HG03103 (cell line): ENCODE data around the gene SNX6.
"Not testable (repeated sequence)": the region's sequence is repeated elsewhere in the genome, so short reads cannot be mapped to it uniquely, and the experiment has no call there.

ENCODE experiments used
- ATAC-seq: cut with Tn5 transposase; IDR thresholded peaks from one replicate; pipeline ENCODE4 v1.9.1; 2021; ENCODE audit warnings: low read depth; ENCODE audit not compliant: unreplicated experiment

SNX6 gene

DNA sequence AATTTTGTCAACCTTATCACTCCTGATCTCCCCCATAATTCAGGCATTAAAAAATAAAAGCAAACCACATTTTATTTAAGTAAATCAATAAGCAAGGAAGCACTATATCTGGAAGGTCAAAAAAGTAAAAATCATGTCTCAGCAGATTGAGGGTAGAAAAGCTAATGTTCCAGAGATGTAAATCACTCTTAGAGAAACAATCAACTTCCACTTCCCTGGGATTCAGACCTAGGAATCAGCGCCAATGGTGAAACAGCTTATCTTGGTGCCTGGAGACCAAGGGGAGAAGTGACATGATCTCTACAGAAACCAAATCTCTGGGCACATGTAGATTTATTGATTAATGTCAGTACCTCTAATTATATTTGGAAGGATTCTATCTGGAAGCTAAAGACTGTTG is 10.9 kb upstream of the SNX6 start:
- no peak for ATAC-seq

DNA sequence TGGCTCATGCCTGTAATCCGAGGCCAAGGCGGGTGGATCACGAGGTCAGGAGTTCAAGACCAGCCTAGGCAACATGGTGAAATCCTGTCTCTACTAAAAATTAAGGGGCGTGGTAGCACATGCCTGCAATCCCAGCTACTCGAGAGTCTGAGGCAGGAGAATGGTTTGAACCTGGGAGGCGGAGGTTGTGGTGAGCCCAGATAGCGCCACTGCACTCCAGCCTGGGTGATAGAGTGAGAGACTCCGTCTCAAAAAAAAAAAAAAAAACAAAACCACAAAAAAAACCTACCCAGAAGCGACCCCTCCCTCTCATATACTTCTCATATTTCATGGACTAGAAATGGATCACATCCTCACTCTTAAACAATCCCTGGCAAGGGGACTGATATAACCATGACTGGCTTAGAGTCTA is 4.4 kb upstream of the SNX6 start:
- not testable (repeated sequence) for ATAC-seq

DNA sequence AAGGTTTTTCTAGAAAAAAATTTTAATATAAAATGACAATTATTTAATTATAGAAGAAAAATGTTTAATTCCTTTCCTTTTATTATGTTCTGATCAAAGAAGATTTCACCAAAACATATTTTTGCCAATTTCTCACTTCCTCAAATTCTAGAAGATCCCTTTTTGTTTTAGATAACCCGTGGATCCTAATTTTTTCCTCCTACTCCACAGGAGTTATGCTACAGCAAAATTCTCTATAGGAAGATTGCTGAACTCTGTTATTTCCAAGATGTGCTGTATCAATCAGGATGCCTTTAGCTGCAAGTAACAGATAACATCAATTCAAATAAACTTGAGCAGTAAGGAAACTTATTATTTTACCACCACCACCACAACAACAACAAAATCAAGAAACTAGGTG is 3.8 kb upstream of the SNX6 start:
- ATAC-seq, result no peak

DNA sequence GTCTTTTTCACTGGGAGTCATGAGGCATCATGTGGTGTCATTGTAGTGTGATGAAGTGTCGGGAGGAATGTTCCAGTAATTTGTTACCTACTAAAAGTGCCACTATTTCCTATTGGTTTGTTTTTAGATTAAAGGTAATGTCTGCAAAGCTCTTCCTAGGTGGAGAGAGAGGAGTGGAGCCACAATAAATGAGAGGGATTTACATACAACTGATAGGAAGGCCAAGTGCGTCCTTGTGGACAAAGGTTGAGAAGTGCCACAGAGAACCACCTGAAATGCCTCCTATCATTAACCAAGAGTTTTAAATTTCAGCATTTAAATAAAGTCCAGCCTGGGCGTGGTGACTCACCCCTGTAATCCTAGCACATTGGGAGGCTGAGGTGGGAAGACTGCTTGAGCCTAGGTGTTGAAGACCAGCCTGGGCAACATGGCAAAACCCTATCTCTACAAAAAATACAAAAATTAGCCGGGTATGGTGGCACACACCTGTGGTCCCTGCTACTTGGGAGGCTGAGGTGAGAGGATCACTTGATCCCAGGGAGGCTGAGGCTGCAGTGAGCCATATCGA is 2.5 kb upstream of the SNX6 start:
- no peak for ATAC-seq

DNA sequence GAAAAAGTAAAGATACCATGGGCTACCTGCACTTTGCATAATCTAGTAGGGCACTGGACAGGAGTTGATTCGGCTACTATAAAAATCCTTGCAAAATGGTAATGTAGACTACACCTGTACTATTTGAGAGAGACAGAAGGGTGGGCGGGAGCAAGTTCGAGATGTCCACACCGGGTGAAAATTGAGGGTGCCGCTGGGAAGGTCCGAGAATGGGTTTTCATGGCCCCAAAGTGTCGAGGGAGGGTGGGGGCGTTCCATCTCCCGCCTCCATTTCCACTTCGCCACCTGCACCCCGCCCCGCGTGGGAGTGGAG is 648 bp downstream of the SNX6 start:
- no peak for ATAC-seq

DNA sequence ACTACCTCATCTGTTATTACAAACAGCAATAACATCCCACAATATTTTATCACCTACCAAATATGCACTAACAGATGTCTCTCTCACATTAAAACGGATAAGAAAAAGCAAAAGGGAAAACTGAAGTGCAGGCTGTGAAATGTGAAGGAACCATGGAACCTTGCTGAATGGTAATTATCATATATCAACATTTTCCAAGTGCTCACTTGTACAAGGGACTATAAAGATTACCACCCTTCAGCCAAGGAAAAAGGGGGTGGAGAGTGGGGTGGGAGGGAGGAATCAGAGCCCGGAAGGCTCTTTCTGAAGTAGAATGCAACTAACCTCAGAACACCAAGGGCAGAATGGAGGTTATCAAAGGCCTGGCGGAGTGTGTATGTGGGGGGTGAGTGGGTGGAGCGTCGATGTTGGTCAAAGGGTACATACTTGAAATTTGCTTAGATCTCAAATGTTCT is 1.2 kb downstream of the SNX6 start:
- ATAC-seq, result no peak

DNA sequence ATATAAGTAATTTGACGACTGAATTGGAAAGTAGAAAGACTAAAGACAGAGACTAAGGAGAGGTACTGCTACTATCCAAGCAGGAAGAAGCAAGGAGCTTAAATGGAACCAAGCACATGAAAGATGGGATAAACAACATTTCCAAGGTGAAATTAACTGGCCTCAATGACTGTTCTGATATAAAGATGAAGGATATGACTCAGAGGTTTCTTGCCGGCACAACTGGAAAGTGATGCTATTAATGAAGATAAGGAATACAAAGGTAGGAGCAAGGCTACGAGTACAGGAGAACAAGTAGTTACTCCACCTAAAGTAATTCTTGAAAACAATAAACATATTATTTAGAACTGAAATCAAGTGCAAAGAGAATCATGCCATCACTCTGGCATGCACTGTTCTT is 6.4 kb downstream of the SNX6 start:
- ATAC-seq, result no peak

DNA sequence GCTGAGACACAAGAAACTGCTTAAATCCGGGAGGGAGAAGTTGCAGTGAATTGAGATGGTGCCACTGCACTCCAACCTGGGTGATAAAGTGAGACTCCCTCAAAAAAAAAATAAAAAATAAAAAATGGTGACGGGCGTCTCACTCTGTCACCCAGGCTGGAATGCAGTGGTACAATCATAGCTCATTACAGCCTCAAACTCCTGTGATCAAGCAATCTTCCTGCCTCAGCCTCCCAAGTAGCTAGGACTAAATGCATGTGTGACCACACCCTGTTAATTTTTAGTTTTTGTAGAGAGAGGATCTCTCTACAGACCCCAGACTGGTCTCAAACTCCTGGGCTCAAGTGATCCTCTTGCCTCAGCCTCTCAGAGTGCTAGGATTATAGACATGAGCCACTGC is 9.1 kb downstream of the SNX6 start:
- no peak for ATAC-seq

DNA sequence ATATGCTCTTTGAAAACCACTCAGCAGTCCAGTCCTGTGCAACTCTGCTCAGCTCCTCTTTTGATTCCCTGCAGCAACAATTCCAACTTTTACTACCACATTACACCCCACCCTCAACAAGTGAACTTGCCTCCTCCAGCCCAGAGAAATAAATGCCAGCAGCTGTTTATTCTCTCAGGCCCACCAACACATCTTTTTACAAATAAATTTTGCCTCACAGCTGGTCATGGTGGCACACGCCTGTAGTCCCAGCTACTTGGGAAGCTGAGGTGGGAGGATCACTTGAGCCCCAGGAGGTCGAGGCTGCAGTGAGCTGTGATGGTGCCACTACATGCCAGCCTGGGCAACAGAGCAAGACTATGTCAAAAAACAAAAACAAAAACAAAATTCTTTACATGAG is 9.8 kb downstream of the SNX6 start:
- ATAC-seq, result no peak

DNA sequence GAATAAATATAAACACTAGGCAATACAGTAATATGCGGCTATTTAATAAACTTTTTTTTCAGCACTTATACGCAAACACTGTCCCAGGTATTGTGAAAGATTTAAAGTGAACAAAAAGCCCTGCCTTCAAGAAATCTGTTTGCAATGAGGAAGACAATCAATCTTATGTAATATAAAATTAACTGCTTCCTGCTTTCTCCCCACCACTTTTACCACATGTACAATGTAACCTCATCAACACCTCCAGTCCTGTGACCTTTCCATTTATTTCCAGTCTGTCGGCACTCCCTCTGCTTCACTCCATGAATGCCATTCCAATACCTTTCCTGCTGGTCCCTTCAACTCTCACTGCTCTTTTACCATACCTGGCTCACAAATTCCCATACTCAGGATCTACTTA is 10.5 kb downstream of the SNX6 start:
- ATAC-seq, result no peak

DNA sequence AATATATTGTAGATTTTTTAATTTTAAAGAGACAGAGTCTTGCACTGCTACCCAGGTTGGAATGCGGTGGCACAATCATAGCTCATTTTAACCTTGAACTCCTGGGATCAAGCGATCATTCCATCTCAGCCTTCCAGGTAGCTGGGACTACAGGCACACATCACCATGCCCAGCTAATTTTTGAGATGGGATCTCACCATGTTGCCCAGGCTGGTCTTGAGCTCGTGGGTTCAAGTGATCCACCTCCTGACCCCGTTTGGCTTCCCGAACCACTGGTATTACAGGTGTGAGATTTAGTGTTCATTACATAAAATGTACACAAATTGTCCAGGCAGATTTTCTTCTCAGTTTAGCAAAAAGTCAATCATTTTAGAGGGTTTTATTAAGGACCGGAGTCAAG is 13.6 kb downstream of the SNX6 start:
- ATAC-seq, result no peak

DNA sequence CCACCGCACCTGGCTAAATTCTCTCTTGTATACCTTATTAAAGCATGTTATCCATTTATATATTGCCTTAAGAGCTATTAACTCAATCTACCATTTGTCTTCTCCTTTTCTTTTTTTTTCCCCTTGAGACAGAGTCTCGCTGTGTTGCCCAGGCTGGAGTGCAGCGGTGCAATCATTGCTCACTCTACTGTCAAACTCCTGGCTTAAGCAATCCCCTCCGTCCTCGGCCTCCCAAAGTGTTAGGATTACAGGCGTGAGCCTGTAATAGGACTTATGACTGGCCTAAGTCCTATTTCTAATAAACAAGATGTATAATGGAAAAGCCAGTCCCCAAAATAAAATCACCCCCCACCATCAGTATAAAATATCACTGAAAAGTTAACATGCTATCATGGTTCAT is 14.4 kb downstream of the SNX6 start:
- ATAC-seq, result no peak

DNA sequence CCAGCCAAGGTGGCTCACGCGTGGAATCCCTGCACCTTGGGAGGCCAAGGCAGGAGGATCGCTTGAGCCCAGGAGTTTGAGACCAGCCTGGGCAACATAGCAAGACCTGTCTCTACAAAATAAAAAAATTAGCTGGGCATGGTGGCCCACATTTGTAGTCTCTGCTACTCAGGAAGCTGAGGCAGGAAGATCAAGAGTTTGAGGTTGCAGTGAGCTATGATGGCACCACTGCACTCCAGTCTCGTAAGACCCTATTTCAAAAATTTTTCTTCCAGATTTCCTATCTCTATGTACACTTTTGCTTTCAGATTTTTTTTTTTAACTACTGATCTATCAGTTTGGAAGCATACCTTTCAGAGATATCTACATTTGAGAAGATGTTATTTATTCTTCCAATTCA is 15.3 kb downstream of the SNX6 start:
- no peak for ATAC-seq

DNA sequence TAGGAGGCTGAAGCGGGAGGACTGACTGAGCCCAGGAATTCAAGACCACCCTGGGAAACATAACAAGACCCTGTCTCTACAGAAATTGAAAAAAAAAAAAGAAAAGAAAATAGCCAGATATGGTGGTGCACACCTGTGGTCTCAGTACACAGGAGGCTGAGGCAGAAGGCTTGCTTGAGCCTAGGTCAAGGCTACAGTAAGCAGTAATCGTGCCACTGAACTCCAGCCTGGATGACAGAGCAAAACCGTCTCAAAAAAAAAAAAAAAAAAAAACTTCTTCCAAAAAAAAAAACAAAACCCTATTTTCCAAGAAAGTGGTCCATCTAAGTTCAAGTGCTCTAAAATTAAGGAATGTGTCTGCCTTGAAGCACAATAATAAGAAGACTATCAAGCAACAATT is 19.8 kb downstream of the SNX6 start:
- no peak for ATAC-seq

DNA sequence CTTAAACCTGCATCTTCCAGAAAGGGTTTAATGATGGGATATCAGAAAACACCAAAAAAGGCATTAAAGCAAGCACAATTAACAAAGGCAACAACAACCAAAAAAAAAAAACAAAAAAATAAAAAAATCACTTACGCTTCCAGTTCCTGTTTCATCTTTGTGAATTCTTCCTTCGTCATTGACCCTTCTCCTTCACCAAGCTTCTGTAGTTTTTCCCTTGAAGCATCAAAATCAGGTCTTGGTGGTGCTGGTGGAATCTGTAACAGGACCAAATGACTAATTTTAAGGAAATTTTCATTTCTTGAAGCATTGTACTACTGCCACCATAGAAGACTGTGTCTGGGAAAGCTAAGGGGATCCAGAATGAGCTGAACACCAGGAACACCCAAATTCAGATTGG is 24.5 kb downstream of the SNX6 start:
- ATAC-seq, result no peak

DNA sequence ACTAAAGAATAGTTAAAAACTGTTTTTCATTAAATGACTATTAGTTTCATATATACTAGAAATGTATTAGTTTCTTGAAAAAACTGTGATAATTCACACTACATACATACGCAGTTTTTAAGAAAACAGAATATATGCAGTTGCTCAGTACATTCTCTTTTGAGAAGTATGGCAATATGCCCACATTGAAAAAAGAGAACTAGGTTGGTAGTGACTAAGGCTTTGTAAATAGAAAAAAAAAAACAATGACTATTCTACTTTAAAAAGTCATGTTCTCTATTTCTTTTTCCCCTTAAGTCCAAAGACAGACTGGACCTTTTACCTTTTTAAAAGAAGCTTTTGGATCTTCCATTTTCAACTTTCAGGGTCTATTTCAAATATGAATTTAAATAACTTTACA is 25.0 kb downstream of the SNX6 start:
- ATAC-seq, result no peak

DNA sequence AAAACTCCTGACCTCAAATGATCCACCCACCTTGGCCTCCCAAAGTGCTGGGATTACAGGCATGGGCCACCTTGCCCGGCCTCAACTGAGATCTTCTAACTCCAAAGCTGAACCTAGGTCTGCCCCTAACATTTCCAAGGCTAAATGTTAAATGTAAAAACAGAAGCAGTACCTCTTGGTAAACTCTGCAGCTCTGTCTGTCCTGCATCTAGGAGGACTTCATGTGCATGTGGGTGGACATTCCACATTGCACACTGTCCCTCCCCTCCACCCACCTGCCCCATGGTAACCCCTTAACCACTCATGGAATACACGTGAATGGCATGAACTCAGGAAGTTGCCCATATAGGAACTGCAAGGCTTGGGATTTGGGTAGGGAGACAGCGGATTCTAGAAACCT is 33.1 kb downstream of the SNX6 start:
- ATAC-seq, result no peak

DNA sequence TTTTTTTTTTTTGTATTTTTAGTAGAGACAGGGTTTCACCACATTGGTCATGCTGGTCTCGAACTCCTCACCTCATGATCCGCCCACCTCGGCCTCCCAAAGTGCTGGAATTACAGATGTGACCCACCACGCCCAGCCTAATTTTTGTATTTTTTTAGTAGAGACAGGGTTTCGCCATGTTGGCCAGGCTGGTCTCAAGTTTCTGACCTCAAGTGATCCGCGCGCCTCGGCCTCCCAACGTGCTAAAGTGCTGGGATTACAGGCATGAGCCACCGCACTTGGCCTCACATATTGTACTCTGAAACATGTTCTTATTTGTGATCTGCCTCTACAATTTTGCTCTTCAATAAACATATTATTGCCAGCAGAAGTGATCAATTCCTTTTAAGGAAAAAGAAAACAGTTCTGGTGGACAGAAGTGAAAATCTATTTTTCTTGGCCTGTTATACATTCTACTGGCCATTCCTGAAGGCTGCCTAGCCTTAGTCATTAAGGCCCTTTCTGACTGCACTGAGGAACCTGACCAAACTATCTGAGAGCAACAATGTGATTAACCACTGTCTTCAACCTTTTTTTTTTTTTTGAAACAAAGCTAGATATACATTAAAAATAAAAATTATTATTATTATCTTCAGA is 36.1 kb downstream of the SNX6 start:
- ATAC-seq, result no peak

DNA sequence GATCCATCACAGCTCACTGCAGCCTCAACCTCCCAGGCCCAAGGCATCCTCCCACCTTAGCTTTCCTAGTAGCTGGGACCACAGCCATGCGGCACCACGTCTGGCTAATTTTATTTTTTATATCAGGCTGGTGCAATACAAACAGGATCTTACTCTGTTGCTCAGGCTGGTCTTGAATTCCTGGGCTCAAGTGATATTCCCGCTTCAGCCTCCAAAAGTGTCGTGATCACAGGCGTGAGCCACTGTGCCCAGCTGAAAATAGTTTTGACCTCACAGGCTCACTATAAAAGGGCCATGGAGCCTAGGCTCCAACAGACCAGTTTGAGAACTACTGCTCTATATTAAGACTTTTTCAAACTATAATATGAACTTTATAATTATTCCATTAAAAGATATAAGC is 37.3 kb downstream of the SNX6 start:
- ATAC-seq, result no peak

DNA sequence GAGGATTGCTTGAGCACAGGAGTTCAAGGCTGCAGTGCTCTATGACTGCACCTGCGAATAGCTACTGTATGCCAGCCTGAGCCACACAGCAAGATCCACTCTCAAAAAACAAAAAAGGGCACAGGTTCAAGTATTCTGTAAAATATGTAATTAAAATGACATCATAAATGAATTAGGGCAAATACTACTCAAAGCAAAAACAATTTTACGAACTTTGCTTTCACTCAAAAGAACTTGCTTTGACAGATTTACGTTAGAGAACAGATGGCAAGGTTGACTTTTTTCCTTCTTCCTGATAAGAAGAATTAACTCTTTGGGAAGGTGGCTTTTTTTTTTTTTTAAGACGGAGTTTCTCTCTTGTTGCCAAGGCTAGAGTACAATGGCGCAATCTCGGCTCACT is 46.4 kb downstream of the SNX6 start:
- ATAC-seq, result no peak

DNA sequence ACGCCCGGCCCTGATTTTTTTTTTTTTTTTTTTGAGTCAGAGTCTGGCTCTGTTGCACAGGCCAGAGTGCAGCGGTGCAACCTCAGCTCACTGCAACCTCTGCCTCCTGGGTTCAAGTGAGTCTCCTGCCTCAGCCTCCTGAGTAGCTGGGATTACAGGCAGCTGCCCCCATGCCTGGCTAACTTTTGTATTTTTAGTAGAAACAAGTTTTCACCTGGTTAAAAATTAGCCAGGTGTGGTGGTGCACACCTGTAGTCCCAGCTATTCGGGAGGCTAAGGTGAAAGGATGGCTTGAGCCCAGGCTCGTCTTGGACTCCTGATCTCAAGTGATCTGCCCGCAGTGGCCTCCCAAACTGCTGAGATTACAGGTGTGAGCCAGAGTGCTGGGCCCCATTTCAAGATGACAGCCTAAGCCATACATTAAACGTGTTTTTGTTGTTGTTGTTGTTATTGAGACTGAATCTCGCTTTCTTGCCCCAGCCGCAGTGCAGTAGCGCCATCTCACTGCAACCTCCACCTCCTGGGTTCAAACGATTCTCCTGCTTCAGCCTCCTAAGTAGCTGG is 47.7 kb downstream of the SNX6 start:
- no peak for ATAC-seq

DNA sequence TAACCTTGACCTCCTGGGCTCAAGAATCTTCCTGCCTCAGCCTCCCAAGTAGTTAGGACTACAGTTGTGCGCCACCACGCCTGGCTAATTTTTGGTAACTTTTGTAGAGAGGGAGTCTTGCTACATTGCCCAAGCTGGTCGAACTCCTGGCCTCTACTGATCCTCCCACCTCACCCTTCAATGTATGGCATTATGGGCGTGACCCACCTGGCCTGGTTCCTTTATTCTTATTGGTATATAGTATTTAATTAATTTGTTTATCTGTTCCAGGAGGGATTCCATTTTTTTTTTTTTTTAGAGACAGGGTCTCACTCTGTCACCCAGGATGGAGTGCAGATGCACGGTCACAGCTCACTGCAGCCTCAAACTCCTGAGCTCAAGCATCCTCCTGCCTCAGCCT is 49.6 kb downstream of the SNX6 start:
- ATAC-seq, result no peak

DNA sequence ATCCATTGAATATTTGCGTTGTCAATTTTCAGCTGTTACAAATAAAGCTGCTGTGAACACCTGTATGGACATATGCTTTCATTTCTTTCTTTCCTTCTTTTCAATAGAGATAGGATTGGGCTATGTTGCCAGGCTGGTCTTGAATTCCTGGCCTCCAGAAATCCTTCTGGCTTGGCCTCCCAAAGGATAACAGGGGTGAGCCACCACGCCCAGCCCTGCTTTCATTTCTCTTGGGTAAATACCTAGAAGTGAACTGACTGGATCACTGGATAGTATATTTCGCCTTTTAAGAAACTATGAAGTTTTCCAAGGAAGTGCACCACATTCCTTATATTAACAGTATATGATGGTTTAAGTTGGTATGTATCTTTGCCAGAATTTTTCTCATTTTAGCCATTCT is 58.2 kb downstream of the SNX6 start:
- ATAC-seq, result no peak
